HepG2 (cell line): ENCODE data around the gene RBM5. TPM values are rescaled to one million over a fixed set of nuclear protein-coding genes. Genes with fewer than 3 reads are reported as not detected.

Source experiments
- ATAC-seq: fragments of 200-7000 bp; cut with Tn5 transposase; 3 replicates; pipeline ENCODE4 v1.9.1; 2020; ENCODE audit warnings: mild to moderate bottlenecking, moderate library complexity
- BruUV-seq: library from RNA; stranded (reverse); fragments of 400-500 nt; replicated peaks from 2 replicates; lab custom pipeline; 2021; lab: Mats Ljungman, UMichigan
- CTCF ChIA-PET: fragments of 300-600 bp; formaldehyde crosslinking; extraction: SDS; loops from one replicate; lab custom pipeline; 2021; ENCODE audit warnings: low total read pairs, inconsistent platforms, low intra/inter-chr PET ratio; lab: Yijun Ruan, JAX
- POLR2A ChIA-PET: fragments of 350-600 bp; sonication (Branson Sonifier 250); formaldehyde crosslinking; loops from one replicate; lab custom pipeline; 2020; ENCODE audit warnings: antibody characterized with exemption, inconsistent platforms; lab: Yijun Ruan, JAX
- DNase-seq: peaks from one replicate; pipeline ENCODE4 v3.0.0-alpha.2; 2015; ENCODE audit warnings: low spot score
- FAIRE-seq: peaks from 3 replicates; lab custom pipeline; 2011; peaks lifted over from hg19 to GRCh38; lab: Jason Lieb, UNC
- H2AFZ ChIP-seq: one replicate; pipeline ENCODE4 v1.6.1; 2011; ENCODE audit warnings: low read length, inconsistent platforms
- H3K27ac ChIP-seq: fragments of 300-600 bp; 3 replicates; pipeline ENCODE4 v1.8.0; 2011; ENCODE audit warnings: mixed run types, mild to moderate bottlenecking, mixed read lengths, low read length, inconsistent platforms; ENCODE audit not compliant: insufficient read depth; ENCODE audit errors: extremely low read length
- H3K27me3 ChIP-seq, 2 experiments: fragments of 200-600 bp in 1 of 2; 2 replicates in 1 of 2; 3 replicates in 1 of 2; pipeline versions ENCODE4 v1.6.0 to v1.8.0; 2011; ENCODE audit warnings: low read length in 2 of 2, mild to moderate bottlenecking in 2 of 2, moderate library complexity in 2 of 2, inconsistent platforms in 1 of 2; ENCODE audit not compliant: insufficient read depth in 2 of 2, control insufficient read depth in 1 of 2
- H3K36me3 ChIP-seq, 2 experiments: fragments of 200-600 bp in 1 of 2; replicated peaks in 1 of 2; 2 replicates in 1 of 2; 3 replicates in 1 of 2; pipeline versions ENCODE4 v1.5.1 to v1.8.0; 2011; ENCODE audit warnings: low read length in 2 of 2, inconsistent platforms in 1 of 2; ENCODE audit not compliant: insufficient read depth in 2 of 2, control insufficient read depth in 1 of 2
- H3K4me1 ChIP-seq: 2 replicates; pipeline ENCODE4 v1.5.1; 2012; ENCODE audit warnings: low read length, inconsistent platforms; ENCODE audit not compliant: insufficient read depth
- H3K4me2 ChIP-seq: 2 replicates; pipeline ENCODE4 v1.6.0; 2011; ENCODE audit warnings: low read depth, low read length, inconsistent platforms
- H3K4me3 ChIP-seq, 3 experiments: fragments of 200-600 bp in 1 of 3; sonication (generic), shearing (Covaris generic) in 1 of 3; replicated peaks in 1 of 3; 2 replicates each; pipeline ENCODE4 v1.5.1; 2011 to 2016; ENCODE audit warnings: low read length in 3 of 3, inconsistent platforms in 2 of 3, low read depth in 2 of 3, mild to moderate bottlenecking in 2 of 3, control low read depth in 1 of 3, mixed read lengths in 1 of 3; ENCODE audit not compliant: insufficient read depth in 1 of 3
- H3K79me2 ChIP-seq: one replicate; pipeline ENCODE4 v1.6.1; 2011; ENCODE audit warnings: low read length, inconsistent platforms; ENCODE audit not compliant: insufficient read depth
- H3K9ac ChIP-seq: 2 replicates; pipeline ENCODE4 v1.6.0; 2011; ENCODE audit warnings: mild to moderate bottlenecking, low read depth, low read length, inconsistent platforms; ENCODE audit not compliant: insufficient read depth
- H3K9me3 ChIP-seq: 2 replicates; pipeline ENCODE4 v1.5.1; 2012; ENCODE audit warnings: mild to moderate bottlenecking, low read length
- H4K20me1 ChIP-seq: 2 replicates; pipeline ENCODE4 v1.6.0; 2011; ENCODE audit warnings: inconsistent platforms, mild to moderate bottlenecking, low read length, moderate library complexity; ENCODE audit not compliant: insufficient read depth
- AGO2 ChIP-seq: fragments of 200-400 bp; formaldehyde crosslinking; optimal IDR thresholded peaks from 2 replicates; pipeline ENCODE3; 2017; ENCODE audit warnings: mild to moderate bottlenecking, low read depth, low read length, moderate library complexity
- CCDC6 ChIP-seq: sonication (generic); formaldehyde crosslinking; IDR thresholded peaks from 2 replicates; pipeline ENCODE4 v1.8.1; 2022; ENCODE audit warnings: mild to moderate bottlenecking, missing genetic modification reagents, moderate library complexity
- ERF ChIP-seq: IDR thresholded peaks from 2 replicates; pipeline ENCODE4 v1.6.1; 2018; ENCODE audit warnings: missing biosample characterization, missing genetic modification reagents
- FOSL1 ChIP-seq: sonication (generic); formaldehyde crosslinking; IDR thresholded peaks from 2 replicates; pipeline ENCODE4 v1.9.0; 2021; ENCODE audit warnings: missing genetic modification reagents, borderline replicate concordance
- HDAC6 ChIP-seq: fragments of 200-600 bp; sonication (generic); IDR thresholded peaks from 2 replicates; pipeline ENCODE4 v1.7.0; 2017; ENCODE audit warnings: mild to moderate bottlenecking, antibody characterized with exemption, low read length, low read depth
- POLR2AphosphoS5 ChIP-seq: IDR thresholded peaks from 2 replicates; pipeline ENCODE4 v1.6.1; 2012; ENCODE audit warnings: low read depth, low read length
- POLR2G ChIP-seq: fragments of 200-400 bp; formaldehyde crosslinking; IDR thresholded peaks from 2 replicates; pipeline ENCODE4 v1.6.1; 2018; ENCODE audit warnings: mild to moderate bottlenecking, low read depth, low read length, moderate library complexity
- YEATS4 ChIP-seq: sonication (generic); formaldehyde crosslinking; IDR thresholded peaks from 2 replicates; pipeline ENCODE4 v1.4.0; 2020; ENCODE audit warnings: missing genetic modification reagents, borderline replicate concordance
- ZNF10 ChIP-seq: sonication (generic); formaldehyde crosslinking; IDR thresholded peaks from 2 replicates; pipeline ENCODE4 v1.4.0; 2020; ENCODE audit warnings: mild to moderate bottlenecking, low read depth, missing genetic modification reagents, borderline replicate concordance
- ZNF329 ChIP-seq: sonication (generic); formaldehyde crosslinking; IDR thresholded peaks from 2 replicates; pipeline ENCODE4 v1.9.0; 2021; ENCODE audit warnings: low read depth, mild to moderate bottlenecking, missing genetic modification reagents
- ZNF761 ChIP-seq: sonication (generic); formaldehyde crosslinking; conservative IDR thresholded peaks from 2 replicates; pipeline ENCODE4 v1.4.0; 2020; ENCODE audit warnings: mild to moderate bottlenecking, missing genetic modification reagents
- WGBS: methylation state at CpG from one replicate; pipeline ENCODE4 v1.1.6; 2017; ENCODE audit warnings: low lambda C conversion rate; 5-methylcytosine and 5-hydroxymethylcytosine counted together
- in situ Hi-C: cut with HindIII; loops from 2 replicates; pipeline ENCODE4 v1.10.0; 2017; ENCODE audit warnings: low pct_unique_long_range_greater_than_20kb; ENCODE audit not compliant: extremely low pct_ligation_motif_present
- intact Hi-C: fragments of 100-400 bp; cut with micrococcal nuclease; formaldehyde crosslinking; loops from one replicate; pipeline ENCODE4 v1.10.0; 2022; ENCODE audit not compliant: unreplicated experiment
- polyA plus RNA-seq, 8 experiments: library from polyadenylated mRNA; depleted of rRNA in 3 of 8; stranded (reverse) in 7 of 8; unstranded in 1 of 8; fragments of >200 nt; fragmentation: Illumina TruSeq in 4 of 8; extraction: Trizol in 4 of 8; gene quantifications; 2 replicates each; pipeline versions ENCODE4 v1.2.1 to v1.2.3, GENCODE V29; 2011 to 2016; ENCODE audit warnings: low read depth in 4 of 8, missing spikeins in 1 of 8, mixed read lengths in 1 of 8; ENCODE audit not compliant: insufficient read depth in 1 of 8
- total RNA-seq, 5 experiments: library from RNA; depleted of rRNA; stranded (reverse); fragments of >200 nt; fragmentation: Illumina TruSeq; extraction: Trizol; gene quantifications; 2 replicates each; pipeline ENCODE4 v1.2.3, GENCODE V29; 2016; ENCODE audit warnings: low read depth in 1 of 5
- TF ChIP-seq, protein P1 (sequence below): sonication (generic); formaldehyde crosslinking; IDR thresholded peaks from 2 replicates; pipeline ENCODE4 v1.4.0; 2020; ENCODE audit warnings: missing genetic modification reagents, borderline replicate concordance

Gene RBM5
- total and polyA plus RNA-seq, 2 of the 13 experiments (the other 11 are each of a cell fraction or from before 2014, with no cell fraction given), result 106 to 204 TPM

DNA sequence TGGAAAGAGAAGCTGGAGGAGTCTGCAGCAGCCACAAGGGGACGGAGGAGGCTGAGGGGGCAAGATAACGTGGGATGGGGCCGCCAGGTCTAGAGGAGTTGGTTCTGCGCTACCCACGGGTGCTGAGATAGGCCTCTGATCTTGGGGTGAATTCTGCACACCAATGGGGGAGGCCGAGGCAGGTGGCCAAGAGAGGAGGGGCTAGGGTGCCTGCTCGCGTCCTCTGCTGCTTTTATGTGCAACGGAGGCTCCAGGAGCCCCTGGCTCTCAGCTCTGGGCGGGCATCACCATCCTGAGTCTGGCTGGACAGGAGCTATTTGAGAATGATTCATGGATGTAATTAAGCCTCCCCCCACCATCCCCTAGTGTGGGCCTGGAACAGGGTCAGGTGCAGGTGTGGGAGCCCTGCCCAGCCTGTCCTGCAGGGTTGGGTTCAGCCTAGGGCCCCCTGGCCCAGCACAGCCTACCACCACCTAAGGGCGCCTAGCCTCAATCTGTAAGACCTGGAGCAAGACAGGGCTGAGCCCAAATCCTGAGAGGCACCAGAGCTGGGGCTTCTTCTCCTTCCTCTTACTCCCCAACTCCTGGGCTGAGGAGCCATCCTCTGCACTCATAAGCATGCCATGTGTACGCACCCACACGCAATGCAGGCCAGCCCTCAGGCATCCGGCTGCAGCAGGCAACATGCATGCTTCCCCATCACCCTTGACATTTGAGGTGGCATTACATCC lies 34.1 kb downstream of the RBM5 start:
- H4K20me1 ChIP-seq, result no peaks in the 10 kb centered on the region
- H2AFZ ChIP-seq, result no peak overlapping the region
- H3K4me3 ChIP-seq, result no peak overlapping the region
- H3K36me3 ChIP-seq, result peaks cover 7 to 28% of the 10 kb centered on the region in 2 experiments
- H3K27me3 ChIP-seq, result peaks cover 0 to 6% of the 10 kb centered on the region in 2 experiments; a peak in 2 of 5 replicates
- CTCF ChIA-PET, result interaction anchor here (1.2 to 2.8 kb wide), 3 partner anchors 32 to 66 kb away, joined by 4 to 50 read pairs (median 4); partner anchors contain the start of gene SEMA3F
- FAIRE-seq (no peak), ATAC-seq (peak; percentile 4), DNase-seq (no peak)
- no peak overlapping the region for H3K27ac ChIP-seq
- H3K79me2 ChIP-seq, result no peaks in the 10 kb centered on the region
- no peaks in the 10 kb centered on the region for H3K9me3 ChIP-seq
- no TSS peak for BruUV-seq
- POLR2A ChIA-PET, result interaction anchor here (1.3 to 3.2 kb wide), 3 partner anchors 27 to 98 kb away, joined by 3 to 12 read pairs (median 3); no protein-coding TSS in a partner anchor
- intact Hi-C loops, result loop anchor here (5.0 kb wide), 1 partner anchor 49 kb away; no protein-coding TSS in a partner anchor
- no peak overlapping the region for H3K4me2 ChIP-seq
- no peak overlapping the region for H3K9ac ChIP-seq
- in situ Hi-C loops, result loop anchor here (5.0 kb wide), 1 partner anchor 64 kb away; no protein-coding TSS in a partner anchor
- H3K4me1 ChIP-seq, result peaks cover 29% of the 10 kb centered on the region
- 84% methylated on average over 9 of the region's 14 CpGs for WGBS
- no peak for TF ChIP-seq POLR2AphosphoS5
- TF ChIP-seq AGO2, result peak; percentile 75

DNA sequence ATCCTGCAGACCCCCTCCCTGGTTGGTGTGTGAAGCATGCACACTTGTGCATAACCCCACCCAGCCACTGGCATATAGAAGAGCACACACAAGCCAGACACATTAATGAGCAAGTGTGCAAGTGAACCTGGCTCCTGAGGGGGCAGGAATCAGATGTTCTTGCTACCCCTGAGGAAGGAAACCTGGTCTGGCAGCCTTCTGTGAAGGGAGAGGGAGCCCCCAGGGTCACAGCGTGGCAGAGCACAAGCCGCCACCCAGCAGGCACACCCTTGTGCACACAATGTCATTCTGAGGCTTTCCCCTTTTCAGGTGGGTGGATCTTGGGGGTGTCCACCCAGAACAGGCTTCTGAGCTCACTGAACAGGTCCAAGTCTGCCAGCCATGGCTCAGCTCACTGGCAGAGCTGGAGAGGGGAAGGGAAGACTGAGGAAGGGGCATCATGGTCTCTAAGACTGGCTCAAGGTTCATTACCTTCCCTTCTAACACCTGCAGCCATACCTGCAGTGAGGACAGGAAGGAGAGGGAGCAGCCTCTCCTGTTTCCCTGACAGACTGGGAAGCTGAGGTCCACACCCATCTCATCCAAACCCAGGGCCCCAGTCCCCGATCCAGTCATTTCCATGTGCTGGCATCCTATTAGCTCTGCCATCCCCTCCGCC lies 34.8 kb downstream of the RBM5 start:
- in situ Hi-C loops, result loop anchor here (5.0 kb wide), 1 partner anchor 64 kb away; no protein-coding TSS in a partner anchor
- TF ChIP-seq FOSL1, result no peak
- no peak for TF ChIP-seq ZNF10 (CRISPR knock-in tag)
- TF ChIP-seq POLR2G, result peak; percentile 19; the same call in 1 of the 2 replicates
- no peak for TF ChIP-seq YEATS4 (CRISPR knock-in tag)
- no peak for TF ChIP-seq ZNF329
- no peak for TF ChIP-seq HDAC6
- TF ChIP-seq ZNF761 (CRISPR knock-in tag), result no peak
- no peak for TF ChIP-seq ERF (CRISPR knock-in tag)
- TF ChIP-seq, protein P1, sequence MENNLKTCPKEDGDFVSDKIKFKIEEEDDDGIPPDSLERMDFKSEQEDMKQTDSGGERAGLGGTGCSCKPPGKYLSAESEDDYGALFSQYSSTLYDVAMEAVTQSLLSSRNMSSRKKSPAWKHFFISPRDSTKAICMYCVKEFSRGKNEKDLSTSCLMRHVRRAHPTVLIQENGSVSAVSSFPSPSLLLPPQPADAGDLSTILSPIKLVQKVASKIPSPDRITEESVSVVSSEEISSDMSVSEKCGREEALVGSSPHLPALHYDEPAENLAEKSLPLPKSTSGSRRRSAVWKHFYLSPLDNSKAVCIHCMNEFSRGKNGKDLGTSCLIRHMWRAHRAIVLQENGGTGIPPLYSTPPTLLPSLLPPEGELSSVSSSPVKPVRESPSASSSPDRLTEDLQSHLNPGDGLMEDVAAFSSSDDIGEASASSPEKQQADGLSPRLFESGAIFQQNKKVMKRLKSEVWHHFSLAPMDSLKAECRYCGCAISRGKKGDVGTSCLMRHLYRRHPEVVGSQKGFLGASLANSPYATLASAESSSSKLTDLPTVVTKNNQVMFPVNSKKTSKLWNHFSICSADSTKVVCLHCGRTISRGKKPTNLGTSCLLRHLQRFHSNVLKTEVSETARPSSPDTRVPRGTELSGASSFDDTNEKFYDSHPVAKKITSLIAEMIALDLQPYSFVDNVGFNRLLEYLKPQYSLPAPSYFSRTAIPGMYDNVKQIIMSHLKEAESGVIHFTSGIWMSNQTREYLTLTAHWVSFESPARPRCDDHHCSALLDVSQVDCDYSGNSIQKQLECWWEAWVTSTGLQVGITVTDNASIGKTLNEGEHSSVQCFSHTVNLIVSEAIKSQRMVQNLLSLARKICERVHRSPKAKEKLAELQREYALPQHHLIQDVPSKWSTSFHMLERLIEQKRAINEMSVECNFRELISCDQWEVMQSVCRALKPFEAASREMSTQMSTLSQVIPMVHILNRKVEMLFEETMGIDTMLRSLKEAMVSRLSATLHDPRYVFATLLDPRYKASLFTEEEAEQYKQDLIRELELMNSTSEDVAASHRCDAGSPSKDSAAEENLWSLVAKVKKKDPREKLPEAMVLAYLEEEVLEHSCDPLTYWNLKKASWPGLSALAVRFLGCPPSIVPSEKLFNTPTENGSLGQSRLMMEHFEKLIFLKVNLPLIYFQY (CRISPR knock-in tag), result no peak
- no peak for TF ChIP-seq CCDC6 (CRISPR knock-in tag)

More for the DNA sequence above, 34.8 kb downstream of the RBM5 start:
- Histone ChIP-seq H3K27ac (no peak overlapping the region), H3K4me2 (no peak overlapping the region), H3K36me3 (peaks cover 2 to 21% of the 10 kb centered on the region in 2 experiments; a peak in 3 of 5 replicates), H3K27me3 (peaks cover 0 to 6% of the 10 kb centered on the region in 2 experiments; a peak in 2 of 5 replicates), H3K4me1 (peaks cover 34% of the 10 kb centered on the region), H4K20me1 (no peaks in the 10 kb centered on the region), H3K9ac (no peak overlapping the region), H3K79me2 (no peaks in the 10 kb centered on the region), H3K9me3 (no peaks in the 10 kb centered on the region), H3K4me3 (no peak overlapping the region), H2AFZ (no peak overlapping the region)
- ATAC-seq (peak; percentile 0; the same call in 2 of the 3 replicates), FAIRE-seq (no peak), DNase-seq (no peak)
- CTCF ChIA-PET, result interaction anchor here (1.2 kb wide), 1 partner anchor 66 kb away, joined by 4 read pairs; no protein-coding TSS in a partner anchor
- POLR2A ChIA-PET, result interaction anchor here (1.4 to 3.2 kb wide), 2 partner anchors 26 to 47 kb away, joined by 3 to 12 read pairs; no protein-coding TSS in a partner anchor
- intact Hi-C loops, result loop anchor here (5.0 kb wide), 1 partner anchor 49 kb away; no protein-coding TSS in a partner anchor
- WGBS, result 65% methylated on average over 2 of the region's 4 CpGs
- no TSS peak for BruUV-seq
